HG02610 (cell line): ENCODE measurements around the gene ARHGAP6.

ENCODE experiments used
- ATAC-seq: cut with Tn5 transposase; IDR thresholded peaks from one replicate; pipeline ENCODE4 v1.9.1; 2021; ENCODE audit warnings: mild to moderate bottlenecking, moderate library complexity; ENCODE audit not compliant: unreplicated experiment

Gene ARHGAP6

DNA sequence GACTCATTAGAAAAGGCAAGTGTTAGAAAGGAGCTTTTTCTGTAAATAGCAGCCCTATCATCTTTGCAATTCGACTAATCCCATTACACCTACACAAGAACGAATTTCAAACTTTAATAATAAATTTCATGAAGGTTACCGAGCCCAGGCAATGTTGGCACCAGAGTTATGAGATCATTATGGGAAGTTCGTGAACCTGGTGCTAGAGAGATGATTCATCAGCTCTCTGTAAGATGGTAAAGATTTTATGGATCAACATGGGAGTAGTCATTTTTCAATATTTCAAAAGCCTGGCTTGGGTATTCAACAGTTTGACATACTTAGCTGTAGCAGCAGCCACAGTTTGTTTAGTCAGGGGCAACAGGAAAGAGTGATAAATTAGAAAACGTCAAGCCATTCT is 336.7 kb downstream of the ARHGAP6 start:
- ATAC-seq: no peak

DNA sequence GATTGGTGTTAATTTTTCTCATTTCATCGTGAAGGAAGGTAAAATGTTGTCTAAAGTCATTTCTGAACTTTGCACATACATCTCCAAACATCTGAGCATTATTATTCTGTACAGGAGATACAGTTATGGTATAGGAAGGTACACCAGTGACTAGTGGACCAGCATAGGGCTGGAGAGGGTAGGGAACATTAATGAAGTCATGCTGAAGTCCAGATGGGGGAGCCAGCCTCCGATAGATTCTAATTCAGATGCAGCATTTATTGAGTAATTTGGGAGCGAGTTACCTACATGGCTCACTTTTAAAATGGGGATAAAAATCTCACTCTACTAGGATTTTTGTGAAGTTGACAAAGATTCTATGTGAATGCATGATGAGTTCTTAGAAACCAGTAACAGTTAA is 337.6 kb downstream of the ARHGAP6 start:
- no peak for ATAC-seq

DNA sequence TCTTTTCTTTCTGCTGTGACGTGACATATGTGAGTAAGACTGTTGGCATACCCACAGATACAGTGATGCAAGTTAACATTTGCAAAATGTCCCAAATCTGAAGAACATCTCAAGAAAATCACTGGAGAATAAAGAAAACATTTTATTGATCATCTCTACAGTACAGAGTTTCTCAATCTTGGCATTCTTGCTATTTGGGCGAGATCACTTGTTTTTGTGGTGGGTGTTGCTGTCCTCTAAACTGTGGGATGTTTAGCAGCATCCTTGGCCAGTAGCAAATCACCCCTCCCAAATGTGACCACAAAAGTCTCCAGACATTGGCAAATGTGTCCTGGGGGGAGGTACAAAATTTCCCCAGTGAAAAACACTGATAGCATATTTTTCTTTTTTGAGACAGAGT is 343.7 kb downstream of the ARHGAP6 start:
- ATAC-seq: no peak

DNA sequence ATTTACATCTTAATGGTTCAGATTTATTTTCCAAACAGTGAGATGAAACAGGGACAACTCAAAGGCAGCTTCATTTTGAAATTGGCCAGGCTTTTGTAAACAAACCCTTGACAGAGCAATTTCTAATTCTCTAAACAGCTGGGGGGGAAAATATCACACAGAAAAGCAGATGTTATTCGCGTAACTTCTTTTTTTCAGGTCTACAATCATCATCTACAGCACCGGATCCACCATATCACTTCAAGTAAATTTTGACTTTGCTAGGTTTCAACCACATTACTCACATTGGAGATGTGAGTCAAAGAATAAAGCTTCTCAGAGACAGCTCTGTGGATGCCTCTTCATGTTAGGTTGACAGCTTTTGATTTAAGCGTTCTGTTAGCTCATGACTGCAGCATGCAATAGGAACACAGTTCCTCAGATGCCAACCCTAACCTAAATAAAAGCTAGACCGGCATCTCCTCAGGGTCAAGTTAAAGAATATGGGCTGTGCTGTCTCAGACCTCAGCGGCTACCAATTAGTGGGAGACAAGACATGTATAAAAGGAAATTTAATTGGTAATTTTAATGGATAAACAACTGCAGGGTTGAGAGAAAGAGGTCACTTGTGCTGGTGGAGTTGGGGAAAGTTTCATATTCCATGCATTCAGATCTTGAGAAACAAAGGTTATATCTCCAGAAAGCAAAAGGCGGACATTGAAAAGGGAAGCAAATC is 345.8 kb downstream of the ARHGAP6 start:
- ATAC-seq: no peak

DNA sequence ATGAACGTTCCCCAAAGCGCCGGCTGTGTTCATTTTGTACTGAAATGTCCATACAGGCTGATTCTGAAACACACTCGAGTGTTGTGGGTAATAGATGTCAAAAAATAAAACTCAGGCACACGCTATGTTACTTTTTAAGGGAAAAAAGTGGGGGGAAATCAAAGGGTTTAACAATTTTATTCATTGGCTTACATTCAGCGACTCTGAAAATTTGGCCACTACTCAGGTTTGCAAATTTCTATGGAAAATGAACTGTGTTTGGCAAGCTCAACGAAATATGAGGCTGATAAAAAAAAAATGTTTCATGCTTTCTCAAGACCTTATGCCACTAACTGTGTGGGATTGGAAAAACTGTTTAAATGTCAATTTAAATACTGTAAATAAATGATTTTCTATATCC is 354.0 kb downstream of the ARHGAP6 start:
- no peak for ATAC-seq

DNA sequence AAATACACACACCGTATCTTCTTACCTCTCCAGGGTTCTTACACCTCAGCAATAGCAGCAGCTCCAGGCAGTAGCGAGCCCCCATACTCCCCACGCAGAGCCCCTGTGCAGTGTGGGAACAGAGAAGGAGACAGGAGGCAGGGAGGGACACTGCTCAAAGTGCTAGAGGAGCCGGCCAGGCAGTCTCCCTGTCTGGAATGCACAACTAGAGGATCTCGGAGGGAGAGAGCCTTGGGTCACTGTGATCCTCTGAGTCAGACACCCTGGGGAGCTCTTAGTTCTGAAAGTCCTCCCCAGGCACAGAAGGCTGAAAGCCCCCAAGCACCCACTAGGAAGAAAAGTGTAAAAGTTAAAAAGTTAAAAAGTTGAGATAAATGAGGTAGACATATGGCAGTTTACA is 356.5 kb downstream of the ARHGAP6 start:
- ATAC-seq: no peak

DNA sequence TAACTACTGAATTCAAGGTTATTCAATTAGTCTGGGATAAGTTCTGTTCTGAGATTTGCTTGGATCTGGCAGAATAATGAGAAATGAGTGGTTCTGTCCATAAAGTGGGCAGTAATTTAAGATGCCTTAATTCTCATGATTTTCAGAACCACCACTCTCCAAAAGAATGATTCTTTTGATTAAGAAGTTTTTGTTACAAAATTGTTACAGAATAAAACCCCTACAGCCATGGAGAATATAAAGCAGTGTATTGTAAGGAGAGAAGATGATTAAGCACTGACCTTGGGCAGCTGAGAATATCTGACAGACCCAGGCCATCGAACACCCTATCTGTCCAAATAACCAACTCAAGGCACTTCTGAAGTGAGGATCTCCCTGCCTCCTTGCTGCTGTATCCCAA is 360.1 kb downstream of the ARHGAP6 start:
- ATAC-seq: no peak

DNA sequence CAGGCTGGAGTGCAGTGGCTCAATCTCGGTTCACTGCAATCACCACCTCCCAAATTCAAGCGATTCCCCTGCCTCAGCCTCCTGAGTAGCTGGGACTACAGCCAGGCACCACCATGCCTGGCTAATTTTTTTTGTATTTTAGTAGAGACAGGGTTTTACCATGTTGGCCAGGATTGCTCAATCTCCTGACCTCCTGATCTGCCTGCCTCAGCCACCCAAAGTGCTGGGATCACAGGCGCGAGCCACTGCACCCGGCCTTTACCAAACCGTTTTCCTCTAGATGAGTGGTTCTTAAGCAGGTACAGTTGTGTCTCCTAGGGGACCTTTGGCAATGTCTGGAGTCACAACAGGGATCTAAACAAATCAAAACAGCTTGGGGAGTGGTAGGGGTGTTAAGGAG is 360.9 kb downstream of the ARHGAP6 start:
- ATAC-seq: no peak

DNA sequence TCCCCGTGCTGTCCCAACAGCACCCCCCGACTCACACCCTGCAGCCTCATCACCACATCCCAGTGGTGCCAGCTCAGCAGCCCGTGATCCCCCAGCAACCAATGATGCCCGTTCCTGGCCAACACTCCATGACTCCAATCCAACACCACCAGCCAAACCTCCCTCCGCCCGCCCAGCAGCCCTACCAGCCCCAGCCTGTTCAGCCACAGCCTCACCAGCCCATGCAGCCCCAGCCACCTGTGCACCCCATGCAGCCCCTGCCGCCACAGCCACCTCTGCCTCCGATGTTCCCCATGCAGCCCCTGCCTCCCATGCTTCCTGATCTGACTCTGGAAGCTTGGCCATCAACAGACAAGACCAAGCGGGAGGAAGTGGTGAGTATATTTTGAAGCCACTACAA is 367.1 kb downstream of the ARHGAP6 start:
- no peak for ATAC-seq

DNA sequence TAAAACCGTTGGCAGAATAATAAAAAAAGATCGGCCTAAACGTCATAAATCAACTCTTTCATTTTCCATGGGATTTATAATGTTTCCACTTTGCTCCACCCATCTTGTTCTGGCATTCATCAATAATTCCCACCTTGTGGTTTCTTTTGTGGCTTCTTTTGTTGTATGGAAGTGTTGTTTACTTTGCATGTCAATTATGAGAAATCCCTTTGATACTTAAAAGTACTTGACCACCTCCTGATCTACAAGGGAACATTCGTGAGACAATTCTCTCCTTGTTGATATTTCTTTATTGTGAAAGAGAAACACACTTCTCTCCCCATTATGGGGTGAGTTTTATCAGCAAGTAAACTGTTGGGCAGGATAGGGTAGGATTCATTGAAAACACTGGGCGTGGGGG is 369.7 kb downstream of the ARHGAP6 start:
- no peak for ATAC-seq

DNA sequence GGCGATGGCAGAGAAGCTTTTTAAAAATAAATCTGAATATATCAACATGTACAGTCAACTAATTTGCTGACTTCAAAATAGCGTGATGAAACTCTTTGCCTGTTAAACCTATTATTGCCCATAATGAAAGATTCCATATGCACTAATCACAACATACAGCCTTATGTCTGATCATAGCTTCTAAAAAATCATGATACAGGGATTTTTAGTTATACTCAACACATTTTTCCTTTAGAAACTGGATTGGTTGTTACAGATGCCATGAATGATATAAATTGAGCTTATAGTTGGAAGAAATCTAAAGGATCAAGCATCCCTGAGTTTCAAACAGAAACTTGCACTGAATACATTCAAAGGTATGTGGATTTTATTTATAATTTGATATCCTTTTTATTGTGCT is 372.6 kb downstream of the ARHGAP6 start, which contains the start of gene AMELX:
Gene AMELX (plus strand): TSS at position 301 of the 400 bp plus-strand sequence. CDS start 1,376 bp downstream, outside the sequence.
- no peak for ATAC-seq

DNA sequence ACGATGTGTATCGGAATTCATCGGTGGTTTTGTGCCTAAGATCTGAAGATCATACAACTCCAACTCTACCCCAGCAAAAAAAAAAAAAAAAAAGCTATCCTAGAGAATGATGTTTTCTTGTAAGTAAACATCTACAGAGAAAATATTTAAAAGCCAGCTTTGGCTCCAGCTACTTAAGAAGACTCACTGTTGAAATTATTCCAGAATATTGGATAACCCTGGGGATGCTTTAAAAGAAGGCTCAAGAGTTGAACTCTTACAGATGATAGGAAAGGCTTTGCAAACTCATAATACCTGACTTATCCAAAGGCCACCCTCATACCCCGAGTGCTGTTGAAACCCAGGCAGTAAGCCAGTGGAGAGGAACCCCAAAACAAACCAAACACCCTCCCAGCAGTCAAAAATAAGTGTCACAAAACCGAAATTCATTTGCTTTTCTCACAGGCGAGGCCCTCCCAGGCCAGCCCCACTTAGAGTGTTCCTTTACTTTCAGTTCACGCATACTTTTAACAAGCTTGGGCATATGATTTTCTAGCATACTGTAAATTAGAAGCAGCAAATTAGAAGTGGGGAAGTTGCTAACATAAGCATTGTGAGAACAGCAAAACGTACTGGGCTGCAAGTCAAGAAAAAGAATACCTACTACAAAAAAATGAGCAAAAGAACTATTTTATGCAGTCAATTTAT is 375.2 kb downstream of the ARHGAP6 start:
- no peak for ATAC-seq

DNA sequence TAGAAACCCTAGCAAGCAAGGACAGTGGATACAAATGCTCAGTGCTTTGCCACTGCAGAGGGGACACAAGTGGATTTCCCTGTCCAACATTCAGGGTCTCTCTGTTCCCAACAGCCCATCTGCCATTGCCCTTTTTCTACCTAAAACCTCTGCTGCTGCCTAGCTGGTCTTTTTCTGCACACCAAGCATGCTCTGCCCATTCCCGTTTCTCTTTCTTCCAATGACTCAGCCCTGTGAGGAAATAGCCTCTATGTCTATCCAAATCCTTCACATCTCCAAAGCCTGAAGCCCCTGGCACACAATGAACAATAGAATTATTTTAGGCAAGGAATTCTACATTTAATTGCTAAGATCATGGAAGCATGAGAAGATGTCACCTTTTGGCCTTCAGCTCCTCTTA is 378.2 kb downstream of the ARHGAP6 start:
- ATAC-seq: no peak

DNA sequence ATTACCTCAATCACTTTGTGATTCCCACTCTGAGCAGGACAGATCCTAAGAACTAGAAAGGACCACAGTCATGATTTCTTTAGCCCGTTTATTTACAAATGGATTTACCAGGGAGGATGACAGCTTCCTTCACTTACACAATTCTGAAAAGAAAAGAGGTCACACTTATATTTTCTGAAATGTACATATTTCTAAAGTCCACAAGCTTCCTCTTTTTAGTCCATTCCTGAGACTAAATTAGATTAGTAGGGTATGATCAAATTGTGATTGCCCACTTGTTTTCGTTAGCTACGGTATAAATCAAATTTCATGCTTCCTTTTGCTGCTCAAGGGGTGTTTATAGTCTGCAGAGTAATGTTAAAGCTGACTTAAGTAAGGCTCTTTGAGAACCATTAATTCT is 380.1 kb downstream of the ARHGAP6 start:
- ATAC-seq: no peak

DNA sequence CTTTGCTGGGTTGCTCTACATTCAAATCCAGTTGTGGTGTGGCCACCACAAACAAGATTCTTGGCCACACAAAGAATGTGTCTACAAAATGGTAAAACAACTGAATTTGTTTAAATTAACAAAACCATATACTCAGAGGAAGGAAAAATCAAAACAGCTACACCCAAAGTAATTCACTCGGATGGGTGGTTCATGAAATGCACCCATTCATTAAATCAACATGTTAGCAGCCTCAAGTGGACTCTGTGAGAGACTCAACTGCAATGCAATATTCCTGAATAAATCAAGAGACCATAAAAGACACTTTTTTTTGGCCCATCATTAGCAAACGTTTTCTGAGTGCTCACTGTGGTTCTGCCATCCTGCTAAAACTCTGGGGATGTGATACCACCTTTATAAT is 383.7 kb downstream of the ARHGAP6 start:
- no peak for ATAC-seq

DNA sequence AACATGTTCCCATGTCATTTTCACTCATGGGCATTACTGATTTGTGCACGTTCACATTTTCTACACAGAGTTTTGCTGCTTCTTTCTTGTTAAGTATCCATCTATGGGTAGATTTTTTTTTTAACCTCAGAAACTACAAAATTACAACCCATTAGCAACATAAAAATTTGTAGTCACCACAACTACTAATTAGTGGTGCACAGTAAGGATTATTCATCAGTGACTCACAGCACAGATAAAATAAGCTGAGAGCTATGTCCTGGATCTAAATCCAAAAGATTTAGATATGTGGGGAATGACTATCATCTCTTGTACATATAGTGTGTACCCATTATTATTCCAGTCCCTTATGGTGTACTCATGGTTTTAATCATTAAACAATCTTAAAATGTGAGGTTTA is 392.2 kb downstream of the ARHGAP6 start:
- ATAC-seq: no peak

DNA sequence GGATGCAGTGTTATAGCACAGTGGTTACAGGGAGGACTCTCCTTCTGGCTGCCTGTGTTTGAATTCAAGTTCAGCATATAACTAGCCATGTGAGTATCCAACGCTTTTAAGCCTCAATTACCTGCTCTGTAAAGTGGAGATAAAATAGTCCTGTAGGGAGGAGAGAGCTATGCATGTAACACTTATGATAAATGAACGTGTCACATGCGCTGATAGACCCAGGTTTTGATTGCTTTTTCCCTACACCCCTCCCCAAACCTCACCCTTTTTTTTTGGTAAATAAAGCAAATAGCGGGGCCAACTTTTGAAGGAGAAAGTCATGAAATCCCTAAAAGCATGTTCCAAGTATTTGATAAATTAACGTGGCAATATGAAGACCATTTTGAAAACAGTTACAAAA is 392.9 kb downstream of the ARHGAP6 start:
- no peak for ATAC-seq

DNA sequence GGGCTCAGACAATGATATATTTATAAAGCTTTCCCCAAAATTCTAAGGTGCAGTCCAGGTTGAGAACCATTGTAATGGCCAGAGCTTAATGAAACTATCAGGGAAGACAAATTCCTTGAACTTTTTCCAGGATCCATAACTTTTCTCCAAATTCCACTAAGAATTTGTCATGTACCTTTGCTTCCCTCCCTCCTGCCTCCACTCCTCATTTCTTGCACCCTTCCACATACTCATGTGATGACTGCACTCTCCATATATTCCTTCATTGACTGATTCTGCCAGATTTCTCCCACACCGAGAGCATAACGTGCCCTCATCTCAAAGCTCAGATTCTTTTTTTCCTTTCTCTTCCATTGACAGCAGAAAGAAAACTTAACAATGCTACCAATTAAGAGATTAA is 393.4 kb downstream of the ARHGAP6 start:
- ATAC-seq: no peak

DNA sequence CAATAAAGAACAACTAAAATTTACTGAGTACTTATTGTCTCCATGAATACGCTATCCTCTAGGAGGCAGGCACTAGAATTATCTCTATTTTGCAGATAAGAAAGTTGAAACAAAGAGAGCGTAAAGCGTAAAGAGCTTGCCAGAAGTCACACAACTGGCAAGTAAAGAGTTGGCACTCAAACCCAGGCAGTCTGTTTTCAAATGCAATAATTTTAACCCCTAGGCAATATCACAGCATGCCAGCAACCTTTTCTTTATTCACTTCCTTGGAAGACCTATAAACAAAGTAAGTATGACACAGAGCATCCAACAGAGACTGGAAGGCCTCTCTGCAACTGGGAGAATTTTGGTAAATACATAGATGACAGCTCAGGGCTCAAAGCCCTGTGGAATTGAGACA is 395.7 kb downstream of the ARHGAP6 start:
- ATAC-seq: no peak

DNA sequence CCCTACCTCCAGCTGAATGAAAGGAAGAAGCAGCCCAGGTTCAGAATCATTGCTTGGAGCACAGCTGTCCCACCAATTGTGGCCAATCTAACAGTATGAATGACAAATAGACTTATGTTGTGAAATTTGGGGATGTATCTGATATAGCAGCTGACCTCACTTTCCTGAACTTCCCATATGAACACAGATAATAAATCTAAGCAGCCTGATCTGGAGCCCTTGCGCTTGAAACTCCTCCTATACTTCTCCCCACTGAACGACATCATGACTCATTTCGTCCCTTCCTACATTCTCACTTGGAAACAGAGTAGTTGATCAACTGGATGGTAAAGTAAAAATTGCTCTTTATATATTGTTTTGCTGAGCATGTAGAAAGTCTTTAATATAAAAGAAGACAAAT is 396.7 kb downstream of the ARHGAP6 start:
- no peak for ATAC-seq

DNA sequence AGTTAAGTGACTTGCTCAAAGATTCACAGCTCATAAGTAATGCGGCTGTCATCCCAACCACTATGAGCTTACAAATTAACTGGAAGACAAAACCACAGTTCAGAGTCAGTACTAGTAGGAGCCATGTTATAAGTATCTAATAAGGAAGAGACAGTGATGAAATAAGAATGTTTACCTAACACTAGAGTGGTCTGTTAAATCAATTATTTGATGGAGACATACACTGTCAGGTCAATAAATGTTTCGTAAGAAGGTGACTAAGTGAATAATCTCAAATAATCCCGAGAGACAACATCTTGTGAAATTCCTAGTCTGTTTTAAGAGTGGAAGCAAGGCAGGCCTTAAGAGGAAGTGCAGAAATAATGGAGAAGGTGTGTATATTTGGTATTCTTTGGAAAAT is 398.3 kb downstream of the ARHGAP6 start:
- ATAC-seq: no peak

DNA sequence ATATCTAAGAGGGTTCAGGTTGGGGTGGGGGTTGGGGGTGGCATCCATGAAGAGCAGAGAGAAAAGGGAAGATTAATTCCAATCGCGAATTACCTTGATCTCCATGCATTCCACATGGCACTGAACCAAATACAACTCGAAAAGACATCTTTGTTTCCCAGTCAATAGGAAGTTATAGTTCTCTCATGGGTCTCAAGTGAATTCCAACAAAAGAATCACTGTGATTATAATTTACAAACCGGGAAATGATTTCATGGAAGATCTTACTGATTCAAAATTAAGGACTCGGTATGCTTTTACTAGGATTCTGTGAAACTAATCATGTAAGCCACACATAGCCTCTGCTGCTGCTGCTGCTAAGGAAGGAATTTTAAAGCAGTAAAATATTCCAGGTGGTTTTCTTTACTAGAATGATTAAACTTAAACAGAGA is 399.1 kb downstream of the ARHGAP6 start:
- ATAC-seq: no peak

DNA sequence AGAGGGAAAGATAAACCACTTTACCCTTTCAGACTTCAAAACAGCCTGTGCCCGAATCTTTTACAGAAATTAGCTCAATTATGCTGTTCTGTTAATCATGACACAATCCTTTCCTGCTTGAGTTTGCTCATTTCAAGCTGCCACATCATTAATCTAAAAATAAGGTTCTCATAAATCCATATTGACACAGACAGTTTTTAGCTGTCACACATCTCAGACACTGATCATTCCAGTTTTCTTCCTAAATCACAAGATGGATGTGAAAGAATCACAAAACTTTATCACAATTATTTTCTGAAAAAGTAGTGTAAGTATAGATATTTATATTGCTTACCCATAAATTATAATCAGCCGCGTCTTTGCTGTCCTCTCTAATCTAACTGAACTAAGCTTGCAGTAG is 400.4 kb downstream of the ARHGAP6 start:
- ATAC-seq: no peak
